Stimulated activated CD4-positive, alpha-beta T cell treated with anti-CD3 and anti-CD28 coated beads, Interleukin-1b, Interleukin-23, amount 100 ng/mL, for 4 hours (primary cell): ENCODE data around the gene TP63.

Experiments used
- DNase-seq, 2 donors: peaks; one replicate each; pipeline ENCODE4 v3.0.0-alpha.2; 2020; ENCODE audit warnings: low read depth in 2 of 2

TP63 gene

GRCh38 chr3:189820365-189820720, 189.2 kb downstream of the TP63 start:
- DNase-seq, result no peak

GRCh38 chr3:189821262-189821661, 190.1 kb downstream of the TP63 start:
- DNase-seq, result no peak

- no peak for DNase-seq
Measured at GRCh38 chr3:189822726-189823125, 191.5 kb downstream of the TP63 start.

GRCh38 chr3:189824629-189825312, 193.6 kb downstream of the TP63 start:
- no peak for DNase-seq

- DNase-seq, result no peak
Measured at GRCh38 chr3:189826566-189826965, 195.4 kb downstream of the TP63 start.

DNA sequence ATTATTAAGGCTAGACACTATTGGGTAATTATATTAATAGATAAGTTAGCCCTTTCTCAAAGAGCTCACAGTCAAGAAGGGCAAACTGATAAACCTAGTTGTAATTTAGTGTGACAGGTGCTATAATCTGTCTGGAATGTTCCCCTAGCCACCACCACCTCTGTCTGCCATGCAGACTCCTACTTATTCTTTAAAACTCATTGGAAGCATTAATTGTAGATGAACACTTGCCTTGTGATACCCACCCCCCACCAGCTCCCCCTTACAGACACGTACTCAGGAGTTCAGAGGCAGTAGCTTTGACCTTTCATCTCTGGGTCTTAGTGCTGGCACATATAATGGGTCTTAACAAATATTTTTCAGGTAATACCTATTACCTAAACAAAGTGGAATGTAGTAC, 195.9 kb downstream of the TP63 start:
- DNase-seq, result no peak

DNA sequence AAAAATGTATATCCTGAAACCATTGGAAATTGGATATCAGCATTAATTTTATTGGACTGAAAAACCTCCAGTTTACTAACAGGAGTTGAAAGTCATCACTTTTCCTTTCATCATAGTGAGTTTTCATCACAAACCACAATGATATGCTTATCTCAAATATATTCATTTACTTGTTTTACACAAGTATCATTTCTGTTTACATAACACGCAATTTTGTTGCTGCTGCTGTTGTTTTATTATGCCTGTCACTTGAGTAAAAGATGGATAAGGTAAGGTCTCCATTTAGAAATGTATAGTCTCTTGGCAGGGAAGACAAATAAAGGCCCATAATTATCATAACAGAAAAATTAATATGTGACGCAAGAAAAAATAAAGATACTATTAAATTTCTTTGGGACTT, 199.2 kb downstream of the TP63 start:
- no peak for DNase-seq

- no peak for DNase-seq
Measured at GRCh38 chr3:189833266-189833665, 202.1 kb downstream of the TP63 start.

- DNase-seq, result no peak
Measured at GRCh38 chr3:189833996-189834395, 202.8 kb downstream of the TP63 start.

GRCh38 chr3:189834462-189834861, 203.3 kb downstream of the TP63 start:
- no peak for DNase-seq

DNA sequence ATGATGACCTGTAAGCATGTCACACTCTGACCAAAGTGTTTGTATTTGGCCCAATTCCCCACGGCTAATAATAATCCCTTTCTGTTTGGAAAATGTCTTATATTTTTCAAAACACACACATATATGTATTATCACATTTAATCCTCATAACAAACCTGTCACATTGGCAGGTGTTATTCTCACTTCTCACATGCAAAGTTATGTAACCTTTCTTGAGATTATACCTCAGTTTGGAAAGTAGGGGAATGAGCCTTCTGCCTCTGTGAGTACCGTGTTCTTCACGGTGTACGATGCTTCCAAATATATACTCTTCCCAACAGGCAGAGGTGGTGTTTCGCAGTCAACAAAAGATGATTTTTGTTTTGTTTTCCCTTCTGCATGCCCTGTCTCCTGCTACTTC, 205.6 kb downstream of the TP63 start:
- no peak for DNase-seq

DNA sequence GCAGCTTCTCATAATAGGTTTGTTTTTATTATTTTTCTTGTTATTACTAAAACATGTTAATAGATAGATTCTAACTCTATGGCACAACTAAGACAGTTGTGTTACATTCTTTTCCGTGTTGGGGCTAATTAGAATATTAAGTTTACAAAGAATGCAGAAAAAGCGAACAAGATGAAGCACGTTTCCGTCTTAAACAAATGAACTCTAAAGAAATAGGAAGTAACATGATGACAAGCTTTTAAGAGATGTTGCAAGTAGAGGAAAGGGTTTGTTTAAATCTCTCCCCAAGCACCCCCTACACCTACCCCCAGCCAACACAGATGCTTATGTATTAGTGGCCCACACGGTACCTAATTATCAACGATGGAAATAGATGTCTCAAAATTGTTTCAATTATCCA, 207.1 kb downstream of the TP63 start:
- no peak for DNase-seq

- no peak for DNase-seq
Measured at GRCh38 chr3:189839576-189839975, 208.4 kb downstream of the TP63 start.

- DNase-seq, result no peak
Measured at GRCh38 chr3:189841473-189842205, 210.4 kb downstream of the TP63 start.

- no peak for DNase-seq
Measured at GRCh38 chr3:189842681-189843602, 211.8 kb downstream of the TP63 start.

DNA sequence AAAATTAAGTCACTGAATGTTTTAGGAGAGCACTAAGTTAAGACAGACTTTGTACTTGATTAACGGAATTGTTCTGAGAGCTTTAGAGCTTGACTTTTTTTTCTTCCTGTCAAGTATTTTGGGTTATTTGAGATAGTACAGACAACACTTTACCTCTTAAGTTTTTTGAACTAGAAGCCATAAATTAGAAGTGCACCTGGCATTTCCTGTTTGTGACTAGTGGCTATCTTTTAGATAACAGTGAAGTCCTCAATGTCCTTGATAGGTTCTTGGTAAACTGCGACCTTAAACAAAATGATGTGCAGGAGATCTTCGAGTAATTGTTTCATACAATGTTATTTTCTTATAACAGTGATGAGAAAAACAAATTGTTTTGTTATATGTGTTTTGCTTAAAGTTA, 213.9 kb downstream of the TP63 start:
- no peak for DNase-seq

DNA sequence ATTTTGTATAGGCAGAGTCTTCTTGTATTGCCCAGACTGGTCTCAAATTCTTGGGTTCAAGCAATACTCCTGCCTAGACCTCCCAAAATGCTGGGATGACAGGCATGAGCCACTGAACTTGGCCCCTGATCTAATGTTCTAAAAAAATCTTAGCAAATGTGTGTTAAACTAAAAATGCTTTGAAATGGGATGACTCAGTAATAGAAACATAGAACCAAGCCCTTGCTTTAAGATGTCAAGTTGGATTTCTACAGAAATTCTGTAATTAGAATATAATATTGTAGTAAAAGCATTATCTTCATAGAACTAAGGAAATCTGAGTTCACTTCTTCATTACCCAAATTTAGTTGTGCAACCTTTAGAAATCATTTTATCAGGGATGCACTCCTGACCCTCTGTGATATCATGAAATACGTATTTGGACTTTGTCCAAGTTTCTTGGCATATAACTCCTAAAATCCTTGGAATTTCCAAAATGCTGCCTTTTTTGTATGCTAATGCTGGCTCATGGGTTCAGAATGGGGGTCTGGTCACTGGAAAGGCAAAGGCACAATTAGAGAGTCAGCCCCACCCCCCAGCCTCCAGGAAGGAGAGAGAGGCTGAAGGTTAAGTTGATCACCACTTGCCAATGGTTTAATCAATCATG, 217.3 kb downstream of the TP63 start:
- no peak for DNase-seq

GRCh38 chr3:189849262-189849661, 218.1 kb downstream of the TP63 start:
- no peak for DNase-seq

DNA sequence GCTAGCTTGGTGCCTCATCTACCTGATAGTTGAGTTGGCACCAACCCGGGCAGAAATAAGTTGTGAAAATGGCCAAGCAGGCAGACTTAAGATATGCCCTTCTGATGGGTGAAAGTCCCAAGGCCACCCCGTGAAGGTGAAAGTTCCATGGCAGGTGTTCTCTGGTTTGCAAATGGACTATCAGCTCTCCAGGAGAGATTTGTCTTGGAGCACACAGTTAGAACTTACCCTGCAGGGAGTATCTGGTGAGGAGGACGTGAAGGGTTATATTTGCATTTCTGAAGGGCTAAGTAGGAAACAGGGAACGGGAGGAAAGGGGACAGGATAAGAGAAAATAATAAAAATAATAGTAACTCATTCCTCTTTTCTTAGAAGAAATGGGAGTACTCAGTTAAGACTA, 220.5 kb downstream of the TP63 start:
- DNase-seq, result no peak

GRCh38 chr3:189853906-189854305, 222.7 kb downstream of the TP63 start:
- no peak for DNase-seq

DNA sequence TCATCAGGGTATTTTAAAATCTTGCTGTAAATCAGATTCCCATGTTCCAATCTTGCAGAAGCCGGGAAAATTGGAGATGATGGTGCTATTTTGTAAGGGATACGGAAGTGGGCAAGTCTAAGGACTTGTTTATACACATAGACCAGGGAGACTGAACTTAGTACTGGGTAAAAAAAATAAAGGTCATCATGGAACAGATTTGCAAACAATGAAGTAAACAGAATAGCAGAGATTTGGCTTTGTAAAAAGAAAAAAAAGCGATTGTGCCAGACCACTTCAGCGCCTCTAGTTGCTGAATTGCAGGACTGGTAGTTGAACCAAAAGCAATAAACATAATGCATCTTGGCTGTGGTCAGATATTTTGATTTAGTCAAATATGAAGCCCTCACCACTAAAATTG, 229.1 kb downstream of the TP63 start:
- no peak for DNase-seq

- DNase-seq, result no peak
Measured at GRCh38 chr3:189862385-189862998, 231.3 kb downstream of the TP63 start.
